Suprapubic skin (tissue), 4 donors: ENCODE results near the gene HOXB9.

Experiments used
- CTCF ChIP-seq, 2 donors: fragments of 200-600 bp in 1 of 2; fragments of 450-650 bp in 1 of 2; sonication (generic) in 1 of 2; IDR thresholded peaks; one replicate each; pipeline ENCODE4 v1.5.1; 2016 to 2019; ENCODE audit warnings: antibody characterized with exemption in 2 of 2, mild to moderate bottlenecking in 1 of 2, moderate library complexity in 1 of 2
- EP300 ChIP-seq: sonication (generic); formaldehyde crosslinking; IDR thresholded peaks from one replicate; pipeline ENCODE4 v1.6.1; 2017; ENCODE audit warnings: antibody characterized with exemption
- POLR2A ChIP-seq, 2 donors: fragments of 450-650 bp; IDR thresholded peaks; one replicate each; pipeline ENCODE4 v1.6.1; 2017; ENCODE audit warnings: antibody characterized with exemption in 2 of 2, mild to moderate bottlenecking in 2 of 2, moderate library complexity in 2 of 2
- POLR2AphosphoS5 ChIP-seq, 3 donors: sonication (generic); formaldehyde crosslinking; IDR thresholded peaks; one replicate each; pipeline ENCODE4 v1.6.1; 2017; ENCODE audit warnings: antibody characterized with exemption in 3 of 3

GRCh38 chr17:48578616-48579470 lies 47.3 kb downstream of the HOXB9 start:
- no peak for TF ChIP-seq EP300
- TF ChIP-seq CTCF (IDR thresholded peaks at IDR 0.05) = no peak
- TF ChIP-seq POLR2A (IDR thresholded peaks at IDR 0.05) = no peak
- TF ChIP-seq POLR2AphosphoS5 (IDR thresholded peaks at IDR 0.05) = no peak
